Measurements from ENCODE around the gene AFMID.
A peak's percentile ranks its signal among the peaks of the same experiment; 100 is the strongest.

Gene AFMID

DNA sequence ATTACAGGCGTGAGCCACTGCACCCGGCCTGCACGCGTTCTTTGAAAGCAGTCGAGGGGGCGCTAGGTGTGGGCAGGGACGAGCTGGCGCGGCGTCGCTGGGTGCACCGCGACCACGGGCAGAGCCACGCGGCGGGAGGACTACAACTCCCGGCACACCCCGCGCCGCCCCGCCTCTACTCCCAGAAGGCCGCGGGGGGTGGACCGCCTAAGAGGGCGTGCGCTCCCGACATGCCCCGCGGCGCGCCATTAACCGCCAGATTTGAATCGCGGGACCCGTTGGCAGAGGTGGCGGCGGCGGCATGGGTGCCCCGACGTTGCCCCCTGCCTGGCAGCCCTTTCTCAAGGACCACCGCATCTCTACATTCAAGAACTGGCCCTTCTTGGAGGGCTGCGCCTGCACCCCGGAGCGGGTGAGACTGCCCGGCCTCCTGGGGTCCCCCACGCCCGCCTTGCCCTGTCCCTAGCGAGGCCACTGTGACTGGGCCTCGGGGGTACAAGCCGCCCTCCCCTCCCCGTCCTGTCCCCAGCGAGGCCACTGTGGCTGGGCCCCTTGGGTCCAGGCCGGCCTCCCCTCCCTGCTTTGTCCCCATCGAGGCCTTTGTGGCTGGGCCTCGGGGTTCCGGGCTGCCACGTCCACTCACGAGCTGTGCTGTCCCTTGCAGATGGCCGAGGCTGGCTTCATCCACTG is 27.0 kb downstream of the AFMID start, which contains the start of gene BIRC5:
TSS of gene BIRC5 (plus strand) at position 238 of the 690 bp plus-strand sequence. CDS start at position 302, 64 bp downstream.
- peak within 1 kb of the TSS; percentile 70 for H3K4me3 ChIP-seq (ENCODE audit: low read depth, low read length)
- peak; percentile 36 for DNase-seq (ENCODE audit: low read depth)

GRCh38 chr17:78214706-78215061 is 27.5 kb downstream of the AFMID start:
- DNase-seq (ENCODE audit: low read depth), result no peak
- H3K4me3 ChIP-seq (ENCODE audit: low read depth, low read length), result peak overlapping the region; percentile 70

- no peak overlapping the region for H3K4me3 ChIP-seq (ENCODE audit: low read depth, low read length)
- DNase-seq (ENCODE audit: low read depth), result no peak
Measured at GRCh38 chr17:78219396-78220150, 32.4 kb downstream of the AFMID start.

- H3K4me3 ChIP-seq (ENCODE audit: low read depth, low read length), result no peak overlapping the region
- DNase-seq (ENCODE audit: low read depth), result no peak
Measured at GRCh38 chr17:78223061-78223460, 35.9 kb downstream of the AFMID start.

GRCh38 chr17:78223765-78224164 is 36.6 kb downstream of the AFMID start:
- no peak overlapping the region for H3K4me3 ChIP-seq (ENCODE audit: low read depth, low read length)
- DNase-seq (ENCODE audit: low read depth), result no peak

- DNase-seq (ENCODE audit: low read depth), result no peak
- no peak overlapping the region for H3K4me3 ChIP-seq (ENCODE audit: low read depth, low read length)
Measured at GRCh38 chr17:78224231-78225087, 37.3 kb downstream of the AFMID start.

DNA sequence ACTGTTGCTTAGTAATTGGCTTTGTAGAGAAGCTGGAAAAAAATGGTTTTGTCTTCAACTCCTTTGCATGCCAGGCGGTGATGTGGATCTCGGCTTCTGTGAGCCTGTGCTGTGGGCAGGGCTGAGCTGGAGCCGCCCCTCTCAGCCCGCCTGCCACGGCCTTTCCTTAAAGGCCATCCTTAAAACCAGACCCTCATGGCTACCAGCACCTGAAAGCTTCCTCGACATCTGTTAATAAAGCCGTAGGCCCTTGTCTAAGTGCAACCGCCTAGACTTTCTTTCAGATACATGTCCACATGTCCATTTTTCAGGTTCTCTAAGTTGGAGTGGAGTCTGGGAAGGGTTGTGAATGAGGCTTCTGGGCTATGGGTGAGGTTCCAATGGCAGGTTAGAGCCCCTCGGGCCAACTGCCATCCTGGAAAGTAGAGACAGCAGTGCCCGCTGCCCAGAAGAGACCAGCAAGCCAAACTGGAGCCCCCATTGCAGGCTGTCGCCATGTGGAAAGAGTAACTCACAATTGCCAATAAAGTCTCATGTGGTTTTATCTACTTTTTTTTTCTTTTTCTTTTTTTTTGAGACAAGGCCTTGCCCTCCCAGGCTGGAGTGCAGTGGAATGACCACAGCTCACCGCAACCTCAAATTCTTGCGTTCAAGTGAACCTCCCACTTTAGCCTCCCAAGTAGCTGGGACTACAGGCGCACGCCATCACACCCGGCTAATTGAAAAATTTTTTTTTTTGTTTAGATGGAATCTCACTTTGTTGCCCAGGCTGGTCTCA is 38.1 kb downstream of the AFMID start:
- no peak for DNase-seq (ENCODE audit: low read depth)
- H3K4me3 ChIP-seq (ENCODE audit: low read depth, low read length), result no peak overlapping the region

GRCh38 chr17:78226055-78226758 is 39.0 kb downstream of the AFMID start:
- no peak overlapping the region for H3K4me3 ChIP-seq (ENCODE audit: low read depth, low read length)
- no peak for DNase-seq (ENCODE audit: low read depth)

DNA sequence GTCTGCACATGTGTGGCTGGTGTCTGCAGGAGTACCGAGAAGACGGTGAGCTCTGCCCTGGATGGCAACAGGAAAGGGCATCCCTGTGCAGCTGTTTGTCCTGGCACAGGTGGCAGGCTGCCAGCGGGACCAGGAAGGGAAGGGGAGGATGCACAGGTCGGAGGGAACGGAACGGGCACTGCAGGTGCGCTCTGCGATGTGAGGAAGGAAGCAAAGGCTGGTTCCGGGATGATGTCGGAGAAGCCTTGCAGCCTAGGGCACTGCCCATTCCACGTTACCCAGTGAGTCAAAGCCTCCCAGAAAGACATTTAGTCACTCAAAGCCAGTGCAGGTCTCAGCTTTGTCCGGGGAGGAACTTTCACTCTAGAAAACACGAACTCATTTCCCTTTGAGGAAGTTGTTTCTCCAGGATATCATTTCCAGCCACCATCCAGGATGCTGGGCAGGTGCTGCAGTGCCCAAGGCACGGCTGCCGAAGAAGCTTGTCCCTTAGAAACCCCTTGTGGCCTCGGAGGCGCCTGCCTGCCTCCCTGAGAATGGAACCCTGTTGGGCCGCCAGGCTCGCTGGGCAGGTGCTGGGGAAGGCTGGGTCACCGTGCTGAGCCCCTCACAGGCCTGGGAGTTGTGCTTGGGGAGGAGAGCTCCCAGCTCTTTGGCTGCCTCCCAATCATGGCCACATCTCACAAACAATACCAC is 39.7 kb downstream of the AFMID start:
- H3K4me3 ChIP-seq (ENCODE audit: low read depth, low read length), result no peak overlapping the region
- no peak for DNase-seq (ENCODE audit: low read depth)

- no peak overlapping the region for H3K4me3 ChIP-seq (ENCODE audit: low read depth, low read length)
- DNase-seq (ENCODE audit: low read depth), result no peak
Measured at GRCh38 chr17:78227455-78227916, 40.3 kb downstream of the AFMID start.

- no peak overlapping the region for H3K4me3 ChIP-seq (ENCODE audit: low read depth, low read length)
- no peak for DNase-seq (ENCODE audit: low read depth)
Measured at GRCh38 chr17:78228176-78228575, 41.0 kb downstream of the AFMID start.

GRCh38 chr17:78230252-78230962 is 43.2 kb downstream of the AFMID start:
- H3K4me3 ChIP-seq (ENCODE audit: low read depth, low read length), result no peak overlapping the region
- DNase-seq (ENCODE audit: low read depth), result no peak

DNA sequence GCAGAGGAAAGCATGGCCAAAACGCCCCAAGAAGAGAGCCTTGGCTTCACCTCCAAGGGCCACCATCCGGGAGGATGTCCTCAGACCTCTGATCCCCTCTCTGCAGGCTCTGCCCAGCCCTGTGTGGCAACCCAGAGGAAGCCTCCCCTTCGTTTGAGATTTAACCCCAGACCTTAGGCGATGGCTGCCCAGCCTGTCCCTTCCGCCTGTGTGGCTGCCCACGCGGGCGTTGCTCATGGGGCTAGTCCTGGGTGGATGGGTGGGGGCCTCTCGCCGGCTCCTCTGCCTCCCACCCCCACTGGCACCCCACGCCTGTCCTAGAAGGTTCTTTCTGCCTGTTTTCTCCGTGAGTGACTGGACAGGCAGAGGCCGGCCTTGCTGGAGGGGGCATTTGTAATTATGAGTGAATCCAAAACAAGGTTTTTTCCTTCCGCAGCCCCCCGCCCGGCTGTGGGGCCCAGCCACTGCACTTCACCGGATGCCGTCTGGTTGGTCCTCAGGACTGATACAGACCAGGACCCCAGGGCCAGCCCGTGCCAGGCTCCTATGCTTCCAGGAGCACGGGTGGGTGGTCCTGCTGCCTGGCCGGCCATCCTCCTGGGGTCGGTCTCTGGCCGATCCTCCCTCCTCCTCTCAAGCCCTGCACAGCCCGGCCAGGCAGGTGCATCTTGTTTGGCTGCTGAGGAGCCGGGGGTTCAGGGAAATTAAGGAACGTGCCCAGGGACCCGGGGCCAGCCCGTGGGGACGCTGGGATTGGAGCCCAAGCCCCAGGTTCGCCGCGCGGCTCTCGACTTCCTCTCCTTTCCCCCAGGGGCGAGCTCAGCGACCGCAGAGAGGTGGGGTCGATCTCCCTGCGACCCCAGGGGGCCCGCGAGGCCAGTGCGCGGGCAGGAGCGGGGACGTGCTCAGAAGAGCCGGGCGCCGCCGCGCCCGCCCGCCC is 44.1 kb downstream of the AFMID start, which contains the start of gene TMEM235:
TSS of gene TMEM235 (plus strand) at position 636 of the 940 bp plus-strand sequence. CDS start 393 bp downstream, outside the sequence.
- DNase-seq (ENCODE audit: low read depth), result no peak
- H3K4me3 ChIP-seq (ENCODE audit: low read depth, low read length), result no peak within 1 kb of the TSS

DNA sequence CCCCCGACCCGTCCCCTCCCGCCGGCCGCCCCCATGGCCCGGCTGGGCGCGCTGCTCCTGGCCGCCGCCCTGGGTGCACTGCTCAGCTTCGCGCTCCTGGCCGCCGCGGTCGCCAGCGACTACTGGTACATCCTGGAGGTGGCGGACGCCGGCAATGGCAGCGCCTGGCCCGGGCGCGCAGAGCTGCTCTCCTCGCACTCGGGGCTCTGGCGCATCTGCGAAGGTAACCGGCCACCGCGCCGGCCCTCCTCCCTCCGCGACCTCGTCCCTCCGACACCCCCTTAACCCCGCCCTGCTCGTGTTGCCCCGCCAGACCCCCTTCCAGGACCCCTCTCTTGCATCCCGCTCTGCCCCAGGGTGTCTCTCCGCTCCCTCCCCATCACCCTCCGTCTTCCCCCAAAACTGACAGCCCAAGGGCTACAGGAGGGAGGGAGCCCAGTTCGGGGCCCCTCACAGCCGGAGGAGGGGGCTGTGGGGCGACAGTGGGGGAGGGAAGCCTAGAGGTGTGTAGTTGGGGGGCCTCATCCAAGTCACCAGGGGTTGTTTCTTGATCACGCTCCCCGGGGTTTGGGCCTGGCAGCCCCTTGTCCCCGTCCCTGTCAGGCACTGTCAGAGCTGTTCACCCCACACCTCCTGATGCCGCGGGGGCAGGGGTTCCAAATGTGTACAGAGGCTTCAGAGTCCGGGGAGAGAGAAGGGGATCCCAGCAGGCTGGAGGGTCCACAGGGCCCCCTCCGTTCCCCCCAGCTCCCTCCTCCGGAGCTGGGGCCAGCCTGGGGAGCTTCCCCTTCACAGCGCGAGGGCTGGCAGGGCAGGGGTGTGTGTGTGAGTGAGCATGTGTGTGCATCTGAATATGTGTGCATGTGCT is 45.1 kb downstream of the AFMID start:
- no peak for DNase-seq (ENCODE audit: low read depth)
- H3K4me3 ChIP-seq (ENCODE audit: low read depth, low read length), result no peak overlapping the region

- H3K4me3 ChIP-seq (ENCODE audit: low read depth, low read length), result no peak overlapping the region
- no peak for DNase-seq (ENCODE audit: low read depth)
Measured at GRCh38 chr17:78232859-78233173, 45.7 kb downstream of the AFMID start.

- no peak for DNase-seq (ENCODE audit: low read depth)
- H3K4me3 ChIP-seq (ENCODE audit: low read depth, low read length), result no peak overlapping the region
Measured at GRCh38 chr17:78233678-78234077, 46.5 kb downstream of the AFMID start.

All from skeletal muscle cell (primary cell).